ENCODE measurements around the gene NOXA1.

DNA sequence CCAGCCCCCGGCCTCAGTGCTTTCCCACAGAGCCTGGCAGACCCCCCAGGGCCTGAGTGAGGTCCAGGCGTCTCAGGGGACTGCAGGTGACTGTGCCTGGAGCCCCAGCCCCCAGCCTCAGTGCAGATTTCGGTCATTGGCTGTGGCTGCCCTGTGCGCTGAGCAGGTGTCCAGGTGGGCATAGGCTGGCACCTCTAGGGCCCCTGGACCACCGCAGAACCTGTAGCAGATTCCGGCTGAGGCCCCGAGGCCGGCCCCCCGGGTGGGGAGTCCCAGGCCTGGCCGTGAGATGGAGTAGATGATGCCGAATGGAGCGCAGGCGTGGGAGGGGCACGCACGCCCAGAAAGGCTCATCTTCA, 12.3 kb upstream of the NOXA1 start:
- no peak for TF ChIP-seq POLR2AphosphoS5 (IDR thresholded peaks at IDR 0.05; ENCODE audit: low read depth, low read length)
- no peak for TF ChIP-seq POLR2A (IDR thresholded peaks at IDR 0.05; ENCODE audit: low read depth, low read length)

Measured in GM12891 (cell line).